ENCODE measurements around the gene DCAF8.
A peak's percentile ranks its signal among the peaks of the same experiment; 100 is the strongest.

The DCAF8 gene

GRCh38 chr1:160186246-160186645 lies 76.1 kb downstream of the DCAF8 start:
- DNase-seq (no peak), ATAC-seq (no peak)
- Mint-ChIP-seq H3K9me3 (no peaks in the 10 kb centered on the region), H3K27ac (no peak overlapping the region), H3K27me3 (peaks cover 13% of the 10 kb centered on the region), H3K4me1 (no peaks in the 10 kb centered on the region), H3K4me3 (no peak overlapping the region)

GRCh38 chr1:160179336-160179735 lies 83.0 kb downstream of the DCAF8 start:
- H3K4me1 Mint-ChIP-seq, result peaks cover 9% of the 10 kb centered on the region
- H3K9me3 Mint-ChIP-seq, result no peaks in the 10 kb centered on the region
- H3K27me3 Mint-ChIP-seq, result peaks cover 3% of the 10 kb centered on the region
- H3K4me3 Mint-ChIP-seq, result no peak overlapping the region
- DNase-seq (no peak), ATAC-seq (no peak)
- H3K27ac Mint-ChIP-seq, result no peak overlapping the region

- peaks cover 9% of the 10 kb centered on the region for H3K4me1 Mint-ChIP-seq
- no peak overlapping the region for H3K27ac Mint-ChIP-seq
- peaks cover 10% of the 10 kb centered on the region for H3K27me3 Mint-ChIP-seq
- DNase-seq (no peak), ATAC-seq (no peak)
- H3K4me3 Mint-ChIP-seq, result no peak overlapping the region
- H3K9me3 Mint-ChIP-seq, result no peaks in the 10 kb centered on the region
Measured at GRCh38 chr1:160178731-160179130, 83.6 kb downstream of the DCAF8 start.

- no peaks in the 10 kb centered on the region for H3K9me3 Mint-ChIP-seq
- no peak overlapping the region for H3K4me3 Mint-ChIP-seq
- ATAC-seq, result no peak
- no peak for DNase-seq
- H3K4me1 Mint-ChIP-seq, result peaks cover 9% of the 10 kb centered on the region
- H3K27me3 Mint-ChIP-seq, result peaks cover 20% of the 10 kb centered on the region
- H3K27ac Mint-ChIP-seq, result no peak overlapping the region
Measured at GRCh38 chr1:160177667-160178066, 84.7 kb downstream of the DCAF8 start.

- ATAC-seq, result no peak
- H3K4me1 Mint-ChIP-seq, result peaks cover 9% of the 10 kb centered on the region
- no peak for DNase-seq
- H3K4me3 Mint-ChIP-seq, result no peak overlapping the region
- H3K9me3 Mint-ChIP-seq, result no peaks in the 10 kb centered on the region
- H3K27ac Mint-ChIP-seq, result no peak overlapping the region
- peaks cover 25% of the 10 kb centered on the region for H3K27me3 Mint-ChIP-seq
Measured at GRCh38 chr1:160177231-160177630, 85.1 kb downstream of the DCAF8 start.

- H3K27ac Mint-ChIP-seq, result no peak overlapping the region
- no peaks in the 10 kb centered on the region for H3K9me3 Mint-ChIP-seq
- peaks cover 40% of the 10 kb centered on the region for H3K27me3 Mint-ChIP-seq
- H3K4me1 Mint-ChIP-seq, result peaks cover 32% of the 10 kb centered on the region
- no peak overlapping the region for H3K4me3 Mint-ChIP-seq
- DNase-seq (no peak), ATAC-seq (no peak)
Measured at GRCh38 chr1:160171980-160172379, 90.4 kb downstream of the DCAF8 start.

- no peak for ATAC-seq
- Mint-ChIP-seq H3K27ac (no peak overlapping the region), H3K27me3 (peaks cover 40% of the 10 kb centered on the region), H3K9me3 (no peaks in the 10 kb centered on the region), H3K4me3 (no peak overlapping the region), H3K4me1 (peaks cover 35% of the 10 kb centered on the region)
- no peak for DNase-seq
Measured at GRCh38 chr1:160171354-160171753, 91.0 kb downstream of the DCAF8 start.

- peak overlapping the region; percentile 52 to 63 for H3K4me3 Mint-ChIP-seq
- H3K4me1 Mint-ChIP-seq, result peaks cover 43% of the 10 kb centered on the region
- no peak overlapping the region for H3K27ac Mint-ChIP-seq
- ATAC-seq, result peak; percentile 96
- DNase-seq, result peak; percentile 62 to 82
- H3K27me3 Mint-ChIP-seq, result peaks cover 47% of the 10 kb centered on the region
- H3K9me3 Mint-ChIP-seq, result no peaks in the 10 kb centered on the region
Measured at GRCh38 chr1:160169553-160170399, 92.6 kb downstream of the DCAF8 start.

GRCh38 chr1:160168609-160169369 lies 93.6 kb downstream of the DCAF8 start:
- Mint-ChIP-seq H3K27me3 (peaks cover 38% of the 10 kb centered on the region), H3K27ac (peak overlapping the region in 1 of 2 donors; percentile 42), H3K9me3 (no peaks in the 10 kb centered on the region), H3K4me3 (peak overlapping the region in 1 of 2 donors; percentile 63), H3K4me1 (peaks cover 43% of the 10 kb centered on the region)
- DNase-seq (no peak), ATAC-seq (no peak)

- Mint-ChIP-seq H3K4me3 (no peak overlapping the region), H3K4me1 (peaks cover 43% of the 10 kb centered on the region), H3K27ac (no peak overlapping the region), H3K27me3 (peaks cover 31% of the 10 kb centered on the region), H3K9me3 (no peaks in the 10 kb centered on the region)
- DNase-seq (no peak), ATAC-seq (no peak)
Measured at GRCh38 chr1:160168016-160168415, 94.3 kb downstream of the DCAF8 start.

- ATAC-seq (peak; percentile 73), DNase-seq (peak; percentile 20 to 35)
- peaks cover 26% of the 10 kb centered on the region for H3K27me3 Mint-ChIP-seq
- peak overlapping the region in 1 of 2 donors; percentile 83 for H3K27ac Mint-ChIP-seq
- no peaks in the 10 kb centered on the region for H3K9me3 Mint-ChIP-seq
- H3K4me1 Mint-ChIP-seq, result peaks cover 43% of the 10 kb centered on the region
- no peak overlapping the region for H3K4me3 Mint-ChIP-seq
Measured at GRCh38 chr1:160167580-160167979, 94.8 kb downstream of the DCAF8 start.

GRCh38 chr1:160167056-160167455 lies 95.3 kb downstream of the DCAF8 start:
- no peak overlapping the region for H3K4me3 Mint-ChIP-seq
- no peak for DNase-seq
- peaks cover 21% of the 10 kb centered on the region for H3K27me3 Mint-ChIP-seq
- peak overlapping the region in 1 of 2 donors; percentile 83 for H3K27ac Mint-ChIP-seq
- no peaks in the 10 kb centered on the region for H3K9me3 Mint-ChIP-seq
- no peak for ATAC-seq
- peaks cover 43% of the 10 kb centered on the region for H3K4me1 Mint-ChIP-seq

GRCh38 chr1:160166166-160166868 lies 96.0 kb downstream of the DCAF8 start:
- Mint-ChIP-seq H3K9me3 (no peaks in the 10 kb centered on the region), H3K4me1 (peaks cover 43% of the 10 kb centered on the region), H3K27ac (no peak overlapping the region), H3K4me3 (no peak overlapping the region), H3K27me3 (peaks cover 14% of the 10 kb centered on the region)
- ATAC-seq, result no peak
- DNase-seq, result no peak

Measured in stimulated activated naive CD8-positive, alpha-beta T cell treated with anti-CD3 and anti-CD28 coated beads, Interleukin-15, amount 100 ng/mL, for 72 hours (primary cell).